ENCODE results near the gene PMPCA. TPM values are rescaled to one million over a fixed set of nuclear protein-coding genes. Genes with fewer than 3 reads are reported as not detected.

Gene PMPCA
- total RNA-seq, 1 experiment from 2014 or later, result 94.5 TPM

DNA sequence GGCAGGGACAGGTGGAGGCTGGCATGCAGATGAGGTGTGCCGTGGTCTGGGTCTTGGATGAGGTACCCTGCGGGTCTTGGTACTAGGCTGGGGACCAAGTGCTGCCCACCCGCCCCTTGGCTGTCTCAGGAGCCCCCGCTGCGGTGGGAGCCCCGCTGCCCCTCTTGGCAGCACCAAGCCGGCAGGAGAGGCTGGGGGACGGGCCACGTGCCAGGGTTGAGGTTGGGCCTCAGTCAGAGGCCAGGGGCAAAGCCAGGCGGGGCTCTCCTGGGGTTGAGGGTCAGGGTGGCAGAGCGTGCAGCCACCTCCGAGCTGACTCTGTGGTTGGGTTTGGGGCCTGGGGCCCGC is 39.0 kb upstream of the PMPCA start:
- Histone ChIP-seq H3K27ac (ENCODE audit: insufficient read length, low read depth, low read length) (no peak overlapping the region), H3K9me3 (ENCODE audit: control insufficient read depth, low read depth, low read length) (no peaks in the 10 kb centered on the region), H3K4ac (ENCODE audit: low read depth, low read length) (no peak overlapping the region), H3K79me2 (ENCODE audit: insufficient read depth, low read length) (no peaks in the 10 kb centered on the region), H4K91ac (ENCODE audit: insufficient read length, low read depth, low read length) (no peak overlapping the region), H3K23me2 (ENCODE audit: insufficient read length, low read depth, low read length, poor library complexity, severe bottlenecking) (no peaks in the 10 kb centered on the region), H3K27me3 (ENCODE audit: insufficient read depth, low read length) (no peaks in the 10 kb centered on the region), H4K5ac (ENCODE audit: insufficient read length, low read depth, low read length) (no peak overlapping the region), H3K14ac (ENCODE audit: insufficient read depth, low read length) (no peak overlapping the region), H4K20me1 (ENCODE audit: control insufficient read depth, insufficient read depth, insufficient read length) (no peaks in the 10 kb centered on the region), H2BK15ac (ENCODE audit: low read depth, low read length) (no peak overlapping the region), H2BK120ac (ENCODE audit: low read depth, low read length, poor library complexity, severe bottlenecking) (no peak overlapping the region), H2BK5ac (ENCODE audit: insufficient read length, low read length) (no peak overlapping the region), H3K9ac (ENCODE audit: extremely low read depth, insufficient read length, low read length) (no peak overlapping the region), H2AFZ (ENCODE audit: low read length) (no peak overlapping the region), H3K4me1 (ENCODE audit: insufficient read depth, low read length) (no peaks in the 10 kb centered on the region), H3K79me1 (ENCODE audit: insufficient read depth, low read depth, low read length, poor library complexity, severe bottlenecking) (no peaks in the 10 kb centered on the region), H3K18ac (ENCODE audit: insufficient read length, low read depth, low read length) (no peak overlapping the region), H3T11ph (ENCODE audit: low read length) (no peak overlapping the region), H2AK5ac (ENCODE audit: insufficient read length, low read length) (no peak overlapping the region), H4K8ac (replicated peaks; ENCODE audit: insufficient read length, low read depth, low read length) (no peak overlapping the region), H3K4me2 (ENCODE audit: insufficient read depth, insufficient read length, low read length) (no peak overlapping the region), H3K56ac (ENCODE audit: insufficient read length, low read depth, low read length) (no peak overlapping the region), H2BK12ac (ENCODE audit: insufficient read length, low read depth, low read length) (no peak overlapping the region), H3K23ac (ENCODE audit: insufficient read length, low read depth, low read length) (no peak overlapping the region), H2BK20ac (ENCODE audit: low read depth, low read length, poor library complexity, severe bottlenecking) (no peak overlapping the region)
- Mint-ChIP-seq H3K27ac (no peak overlapping the region), H3K36me3 (ENCODE audit: insufficient read depth in 1 of 3, low read depth in 3 of 3) (peaks cover 0 to 14% (median 6%) of the 10 kb centered on the region in 3 experiments; a peak in 4 of 7 replicates), H3K9me3 (no peaks in the 10 kb centered on the region), H3K4me3 (no peak overlapping the region; a peak in 1 of 5 replicates), H3K27me3 (ENCODE audit: low read depth) (no peaks in the 10 kb centered on the region), H3K4me1 (peaks cover 0 to 5% of the 10 kb centered on the region in 2 experiments; a peak in 1 of 4 replicates)
- no CpG with 5 or more reads among the region's 13 CpGs for WGBS (ENCODE audit: extremely low coverage, insufficient read length, low lambda C conversion rate)
- TF ChIP-seq, protein P1, sequence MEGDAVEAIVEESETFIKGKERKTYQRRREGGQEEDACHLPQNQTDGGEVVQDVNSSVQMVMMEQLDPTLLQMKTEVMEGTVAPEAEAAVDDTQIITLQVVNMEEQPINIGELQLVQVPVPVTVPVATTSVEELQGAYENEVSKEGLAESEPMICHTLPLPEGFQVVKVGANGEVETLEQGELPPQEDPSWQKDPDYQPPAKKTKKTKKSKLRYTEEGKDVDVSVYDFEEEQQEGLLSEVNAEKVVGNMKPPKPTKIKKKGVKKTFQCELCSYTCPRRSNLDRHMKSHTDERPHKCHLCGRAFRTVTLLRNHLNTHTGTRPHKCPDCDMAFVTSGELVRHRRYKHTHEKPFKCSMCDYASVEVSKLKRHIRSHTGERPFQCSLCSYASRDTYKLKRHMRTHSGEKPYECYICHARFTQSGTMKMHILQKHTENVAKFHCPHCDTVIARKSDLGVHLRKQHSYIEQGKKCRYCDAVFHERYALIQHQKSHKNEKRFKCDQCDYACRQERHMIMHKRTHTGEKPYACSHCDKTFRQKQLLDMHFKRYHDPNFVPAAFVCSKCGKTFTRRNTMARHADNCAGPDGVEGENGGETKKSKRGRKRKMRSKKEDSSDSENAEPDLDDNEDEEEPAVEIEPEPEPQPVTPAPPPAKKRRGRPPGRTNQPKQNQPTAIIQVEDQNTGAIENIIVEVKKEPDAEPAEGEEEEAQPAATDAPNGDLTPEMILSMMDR (conservative IDR thresholded peaks at IDR 0.05), result no peak
- no peak for DNase-seq
